CD4-positive, alpha-beta T cell treated with Interleukin-15 for 1 hour (primary cell): ENCODE measurements around the gene RB1.

ENCODE experiments used
- DNase-seq: peaks from one replicate; pipeline ENCODE4 v3.0.0-alpha.2; 2020

Gene RB1

DNA sequence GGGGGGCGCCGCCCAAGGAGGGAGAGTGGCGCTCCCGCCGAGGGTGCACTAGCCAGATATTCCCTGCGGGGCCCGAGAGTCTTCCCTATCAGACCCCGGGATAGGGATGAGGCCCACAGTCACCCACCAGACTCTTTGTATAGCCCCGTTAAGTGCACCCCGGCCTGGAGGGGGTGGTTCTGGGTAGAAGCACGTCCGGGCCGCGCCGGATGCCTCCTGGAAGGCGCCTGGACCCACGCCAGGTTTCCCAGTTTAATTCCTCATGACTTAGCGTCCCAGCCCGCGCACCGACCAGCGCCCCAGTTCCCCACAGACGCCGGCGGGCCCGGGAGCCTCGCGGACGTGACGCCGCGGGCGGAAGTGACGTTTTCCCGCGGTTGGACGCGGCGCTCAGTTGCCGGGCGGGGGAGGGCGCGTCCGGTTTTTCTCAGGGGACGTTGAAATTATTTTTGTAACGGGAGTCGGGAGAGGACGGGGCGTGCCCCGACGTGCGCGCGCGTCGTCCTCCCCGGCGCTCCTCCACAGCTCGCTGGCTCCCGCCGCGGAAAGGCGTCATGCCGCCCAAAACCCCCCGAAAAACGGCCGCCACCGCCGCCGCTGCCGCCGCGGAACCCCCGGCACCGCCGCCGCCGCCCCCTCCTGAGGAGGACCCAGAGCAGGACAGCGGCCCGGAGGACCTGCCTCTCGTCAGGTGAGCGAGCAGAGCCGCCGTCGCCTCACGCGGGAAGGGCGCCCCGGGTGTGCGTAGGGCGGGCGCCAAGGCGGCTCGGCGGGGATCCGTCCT is at the start of gene RB1:
Gene RB1 (plus strand): TSS at position 393 of the 784 bp plus-strand sequence. CDS start 162 bp downstream, at position 555.
- peak; percentile 94 for DNase-seq

DNA sequence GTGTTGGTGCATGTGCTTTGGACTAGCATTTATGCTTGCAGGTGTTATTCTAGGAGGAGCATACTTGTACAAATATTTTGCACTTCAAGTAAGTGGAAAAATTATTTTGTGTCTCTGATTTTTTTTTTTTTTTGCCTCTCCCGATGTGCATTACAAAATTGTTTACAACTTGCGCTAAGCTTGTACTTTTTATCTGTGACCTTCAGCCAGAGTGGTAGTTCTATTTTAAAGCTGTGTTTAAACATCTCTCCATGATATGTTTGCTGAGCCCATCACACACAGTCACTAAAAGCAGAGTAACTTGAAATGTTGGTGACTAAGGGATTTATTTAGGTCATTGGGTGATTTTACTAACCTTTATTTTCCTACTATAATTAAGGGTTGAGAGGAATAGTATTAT is 49.7 kb upstream of the RB1 start:
- no peak for DNase-seq

DNA sequence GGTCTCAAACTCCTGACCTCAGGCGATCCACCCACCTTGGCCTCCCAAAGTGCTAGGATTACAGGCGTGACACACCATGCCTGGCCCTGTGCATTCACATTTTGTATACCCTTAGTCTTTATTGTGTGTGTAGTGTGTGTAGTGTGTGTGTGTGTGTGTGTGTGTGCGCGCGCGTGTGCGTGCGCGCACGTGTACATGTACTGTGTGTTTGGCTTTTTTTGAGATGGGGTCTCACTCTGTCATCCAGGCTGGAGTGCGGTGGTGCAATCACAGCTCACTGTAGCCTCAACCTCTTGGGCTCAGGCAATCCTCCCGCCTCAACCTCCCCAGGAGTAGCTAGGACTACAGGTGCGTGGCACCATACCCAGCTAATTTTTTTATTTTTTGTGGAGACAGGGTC is 48.5 kb upstream of the RB1 start:
- DNase-seq: no peak

DNA sequence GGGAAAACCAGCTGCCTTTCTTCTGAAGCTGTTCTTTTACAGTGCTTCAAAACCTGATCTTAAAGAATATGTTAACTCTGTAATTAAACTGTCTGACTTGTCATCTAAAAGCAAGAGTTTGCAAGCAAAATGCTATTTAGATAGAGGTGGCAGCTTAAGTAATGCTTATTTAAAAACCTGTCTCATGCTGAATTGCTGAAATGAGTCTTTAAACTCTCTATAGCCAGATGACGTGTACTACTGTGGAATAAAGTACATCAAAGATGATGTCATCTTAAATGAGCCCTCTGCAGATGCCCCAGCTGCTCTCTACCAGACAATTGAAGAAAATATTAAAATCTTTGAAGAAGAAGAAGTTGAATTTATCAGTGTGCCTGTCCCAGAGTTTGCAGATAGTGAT is 47.6 kb upstream of the RB1 start:
- DNase-seq: no peak

GRCh38 chr13:48258002-48258401 is 45.5 kb upstream of the RB1 start:
- no peak for DNase-seq

DNA sequence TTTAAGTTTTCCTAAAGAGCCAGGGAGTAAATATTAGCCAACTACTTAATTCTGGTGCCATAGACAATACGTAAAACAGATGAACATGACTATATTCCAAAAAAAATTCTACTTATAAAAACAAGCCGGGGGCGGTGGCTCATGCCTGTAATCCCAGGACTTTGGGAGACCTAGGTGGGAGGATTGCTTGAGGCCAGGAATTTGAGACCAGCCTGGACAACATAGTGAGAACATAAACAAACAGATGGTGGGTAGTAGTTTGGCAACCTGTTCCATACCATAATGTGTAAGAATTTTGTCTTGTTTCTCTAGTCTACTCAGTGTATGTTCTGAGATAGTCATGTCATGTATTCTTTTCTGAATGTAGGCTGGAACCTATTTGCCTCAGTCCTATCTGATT is 45.1 kb upstream of the RB1 start:
- no peak for DNase-seq

GRCh38 chr13:48260970-48261369 is 42.6 kb upstream of the RB1 start:
- no peak for DNase-seq

DNA sequence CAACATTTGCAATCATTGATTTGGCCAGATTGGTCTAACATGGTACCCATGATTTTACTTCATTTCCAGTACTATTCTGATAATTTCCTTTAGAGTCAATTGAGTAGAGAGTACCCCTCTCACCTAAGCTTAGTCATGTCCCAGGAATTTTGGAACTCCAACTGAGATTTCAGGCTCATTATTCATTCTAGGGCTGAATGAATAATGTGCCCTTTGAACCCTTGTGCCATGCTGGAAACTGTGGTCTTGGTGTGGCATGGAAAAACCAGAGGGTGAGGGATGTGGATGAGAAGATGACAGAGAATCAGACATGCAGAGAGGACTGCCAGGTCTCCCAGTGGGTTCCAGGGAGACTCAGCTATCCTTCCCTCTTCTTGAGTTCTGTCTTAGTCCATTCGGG is 40.4 kb upstream of the RB1 start:
- DNase-seq: no peak

GRCh38 chr13:48264058-48264457 is 39.5 kb upstream of the RB1 start:
- DNase-seq: no peak

DNA sequence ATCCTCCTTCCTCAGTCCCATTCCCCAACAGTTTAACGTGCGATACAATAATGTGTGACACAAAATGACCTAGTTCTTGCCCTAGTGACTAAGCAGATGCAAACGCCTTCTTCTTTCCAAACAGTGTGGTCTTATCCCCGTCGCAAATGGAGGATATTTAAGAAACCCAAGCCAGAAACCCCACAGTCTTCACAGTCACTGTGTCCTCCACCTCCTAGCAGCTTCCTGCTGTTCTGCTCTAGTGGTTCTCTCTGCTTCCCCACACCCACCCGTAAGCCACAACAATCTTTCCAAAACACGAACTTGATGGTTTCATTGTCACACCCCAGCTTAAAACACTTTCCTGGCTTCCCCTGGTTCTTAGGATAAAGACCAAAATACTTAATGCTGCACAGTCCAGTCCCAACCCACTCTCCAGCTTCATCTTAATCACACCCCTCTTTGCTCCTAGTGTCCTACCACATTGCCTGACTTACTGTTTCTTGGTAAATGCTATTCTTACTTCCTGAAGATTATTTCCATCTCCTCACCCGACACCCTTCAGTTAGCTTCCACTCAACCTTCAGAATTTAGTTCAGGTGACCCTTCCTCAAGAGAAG is 38.2 kb upstream of the RB1 start:
- peak; percentile 22 for DNase-seq

- no peak for DNase-seq
Measured at GRCh38 chr13:48266150-48266549, 37.4 kb upstream of the RB1 start.

- no peak for DNase-seq
Measured at GRCh38 chr13:48266701-48267639, 36.6 kb upstream of the RB1 start.

GRCh38 chr13:48268019-48268418 is 35.5 kb upstream of the RB1 start:
- no peak for DNase-seq

- DNase-seq: no peak
Measured at GRCh38 chr13:48273346-48273745, 30.2 kb upstream of the RB1 start.

DNA sequence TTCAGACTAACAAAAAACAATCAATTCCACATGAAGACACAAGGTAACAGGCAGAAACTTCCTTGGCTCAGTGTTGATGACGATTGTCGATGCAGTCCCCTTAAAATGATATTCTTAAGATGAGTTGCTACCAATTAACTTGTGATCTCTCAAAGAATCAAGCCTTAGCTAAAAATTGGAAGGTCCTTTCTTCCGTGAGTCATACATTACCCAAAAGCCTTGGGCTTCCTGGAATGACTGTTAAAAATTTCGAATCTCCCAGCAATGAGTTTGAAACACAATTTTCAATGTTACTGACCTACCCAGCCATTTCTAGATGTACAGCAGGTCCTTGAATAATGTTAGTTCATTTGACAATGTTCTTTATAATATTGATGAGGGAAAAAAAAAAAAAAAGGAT is 28.0 kb upstream of the RB1 start:
- DNase-seq: no peak

DNA sequence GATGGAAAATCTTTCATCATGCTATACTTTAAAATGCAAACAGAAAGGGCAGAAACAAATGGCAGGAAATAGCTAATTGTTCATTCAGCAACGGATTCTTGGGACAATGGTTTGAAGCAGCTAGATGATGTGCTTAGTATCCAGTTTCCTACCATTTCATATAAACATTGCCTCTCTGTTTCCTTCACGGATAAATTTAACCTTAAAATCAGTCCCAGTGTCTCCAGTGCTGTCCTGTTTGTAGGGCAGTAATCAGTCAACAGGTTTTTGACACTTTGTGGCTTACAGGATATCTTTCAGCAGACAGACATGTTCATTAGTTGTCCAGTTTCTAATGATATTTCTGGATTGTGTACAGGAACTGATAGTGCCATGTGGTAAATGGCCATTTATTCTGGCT is 24.7 kb upstream of the RB1 start:
- no peak for DNase-seq

DNA sequence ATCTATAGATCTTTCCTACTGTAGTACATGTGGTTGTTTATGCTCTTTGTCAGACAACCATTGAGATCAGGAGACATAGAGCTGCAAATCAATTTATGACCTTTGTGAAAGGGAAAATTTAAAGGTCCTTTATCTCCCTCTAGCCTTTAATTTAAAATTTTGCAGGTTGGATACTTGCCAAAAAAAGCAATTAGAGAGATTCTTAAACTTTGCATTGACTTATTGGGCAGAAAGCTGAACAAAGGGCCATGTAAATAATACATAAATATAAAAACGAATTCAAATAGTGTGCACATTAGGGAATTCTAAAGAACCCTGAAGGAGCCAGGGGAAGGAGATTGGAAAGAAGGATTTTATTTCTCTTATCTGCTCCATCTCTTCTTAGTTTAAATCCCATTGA is 22.0 kb upstream of the RB1 start:
- DNase-seq: no peak

DNA sequence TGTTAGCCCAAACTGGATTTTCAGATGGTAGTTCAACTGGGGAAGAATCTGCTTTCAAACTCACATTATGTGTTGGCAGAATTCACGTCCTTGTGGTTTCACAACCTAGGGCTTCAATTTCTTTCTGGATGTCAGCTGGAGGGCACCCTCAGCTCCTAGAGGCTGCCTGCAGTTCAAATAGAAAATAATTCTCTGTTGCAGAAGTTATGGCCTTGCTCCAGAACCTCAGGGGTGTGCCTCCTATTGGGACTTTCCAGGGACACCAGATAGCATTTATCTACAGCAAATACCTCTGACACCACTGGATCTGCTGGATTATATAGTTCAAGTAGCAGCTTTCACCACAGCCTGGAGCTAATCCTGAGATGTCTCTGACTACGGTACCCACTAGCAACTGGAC is 11.8 kb upstream of the RB1 start:
- DNase-seq: no peak

DNA sequence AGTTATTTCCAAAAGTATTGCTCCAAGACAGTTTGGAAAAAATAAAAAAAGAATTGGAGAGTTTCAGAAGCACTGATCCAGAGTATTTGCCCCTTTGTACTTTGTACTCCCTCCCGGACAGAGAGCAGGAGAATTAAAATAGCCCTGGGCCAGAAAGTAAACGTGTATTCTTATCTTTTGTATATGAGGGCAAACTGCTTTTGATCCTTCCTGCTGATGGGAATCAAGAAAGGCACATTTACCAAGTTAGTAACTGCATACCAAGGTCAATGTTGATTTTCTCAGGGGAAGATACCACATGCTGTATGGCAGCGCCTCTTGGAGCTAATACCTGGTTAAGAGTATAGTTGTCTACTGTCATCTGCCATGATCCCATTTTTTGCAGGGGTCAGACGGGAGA is 10.9 kb upstream of the RB1 start:
- DNase-seq: no peak

DNA sequence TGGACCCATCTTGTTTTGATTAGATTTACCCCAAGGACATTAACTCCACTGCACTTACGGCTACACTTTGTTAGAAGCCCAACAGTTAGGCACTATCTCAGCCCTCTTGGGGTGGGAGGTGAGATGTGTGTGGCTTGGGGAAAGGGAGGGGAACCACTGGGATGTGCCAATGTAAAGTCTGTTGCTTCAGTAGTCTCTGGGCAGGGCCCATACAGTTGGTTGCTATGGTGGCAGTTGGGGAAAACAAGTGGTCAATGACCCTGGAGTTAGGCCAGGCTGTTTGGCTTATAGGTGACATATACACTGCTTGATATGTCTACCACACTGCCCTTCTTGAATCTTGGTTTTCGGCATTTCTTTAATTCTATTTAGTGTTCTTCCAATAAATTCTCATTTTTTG is 8.9 kb upstream of the RB1 start:
- DNase-seq: no peak

DNA sequence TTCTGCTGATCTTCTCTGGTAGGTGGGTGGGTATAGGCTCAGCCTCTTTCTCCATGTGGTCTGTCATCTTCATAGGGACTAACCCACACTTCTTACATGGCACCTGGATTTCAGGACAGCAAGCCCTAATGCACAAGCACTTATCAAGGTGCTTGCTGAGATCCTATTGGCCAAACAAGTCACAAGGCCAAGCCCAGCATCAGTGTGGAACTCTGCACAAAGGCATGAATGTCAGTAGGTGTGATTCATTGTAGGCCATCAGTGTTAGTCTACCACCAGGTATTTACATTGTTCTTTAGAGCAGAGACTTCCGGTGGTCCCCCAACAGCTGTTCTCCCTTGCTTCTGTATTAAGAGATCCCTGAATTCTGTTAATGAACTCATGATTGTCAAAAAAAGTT is 8.3 kb upstream of the RB1 start:
- DNase-seq: no peak

DNA sequence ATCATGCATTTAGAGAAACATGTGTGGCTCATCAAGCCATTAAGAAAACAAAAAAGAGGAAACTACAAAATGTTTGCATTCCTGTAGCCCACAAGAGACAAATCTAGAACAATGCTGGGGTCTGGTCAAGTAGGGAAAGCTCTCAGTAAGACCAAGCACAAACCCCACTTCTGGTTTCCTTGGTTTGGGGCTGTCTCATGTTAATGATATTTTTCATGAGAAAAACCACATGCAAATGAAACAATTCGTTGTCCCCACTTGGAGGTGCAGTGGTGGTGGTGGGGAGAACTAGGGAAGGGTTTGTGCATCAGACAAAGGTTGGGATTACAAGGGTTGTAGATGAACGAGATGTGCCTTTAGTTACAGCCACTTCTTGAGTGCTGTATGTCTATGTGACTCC is 7.0 kb upstream of the RB1 start:
- DNase-seq: no peak

DNA sequence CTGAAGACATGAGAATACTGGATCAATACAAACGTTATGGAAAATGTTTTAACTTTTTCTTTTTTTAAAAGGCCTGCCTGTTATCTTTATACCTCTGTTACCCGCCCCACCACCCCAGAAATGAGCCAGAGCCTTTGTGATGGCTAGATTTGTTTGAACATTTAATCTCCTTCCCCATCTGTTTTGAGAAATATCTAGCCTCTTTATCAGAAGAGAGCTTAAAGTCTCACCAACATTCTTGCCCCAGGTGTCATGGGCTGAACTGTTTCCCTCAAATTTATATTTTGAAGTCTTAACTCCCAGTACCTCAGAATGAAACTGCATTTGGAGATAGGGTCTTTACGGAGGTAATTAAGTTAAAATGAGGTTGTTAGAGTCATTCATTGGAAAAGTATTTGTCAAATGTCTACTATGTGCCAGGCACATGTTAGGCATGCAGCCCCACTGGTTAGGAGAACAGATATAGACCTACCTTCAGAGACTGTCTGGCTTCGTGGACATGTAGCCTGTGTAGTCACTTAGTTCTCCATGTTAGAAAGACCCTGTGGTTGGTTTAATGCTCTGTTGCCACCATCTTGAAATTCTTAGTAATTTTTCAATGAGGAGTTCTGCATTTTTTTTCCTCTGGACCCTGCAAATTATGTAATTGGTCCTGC is 6.3 kb upstream of the RB1 start:
- DNase-seq: no peak
